ENCODE data around the gene SMYD3.

SMYD3 gene

DNA sequence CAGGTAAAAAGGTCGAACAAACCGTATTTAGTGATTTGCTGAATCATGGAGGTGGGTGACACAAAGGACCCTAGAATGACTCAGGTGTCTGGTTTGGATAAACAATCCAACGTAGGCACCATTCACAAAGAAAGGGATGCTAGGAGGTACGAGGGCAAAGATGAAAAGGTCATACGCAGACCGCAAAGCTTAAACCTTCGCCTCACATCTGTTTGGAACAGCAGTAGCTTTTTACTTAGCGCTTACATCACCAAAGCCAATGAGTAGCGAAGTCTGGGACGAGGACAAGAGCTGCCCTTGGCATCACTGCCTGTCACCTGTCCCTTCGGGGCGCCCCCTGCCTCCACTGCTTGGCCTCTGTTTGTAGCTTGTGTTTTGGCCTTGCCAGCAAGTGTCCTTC, 350.2 kb downstream of the SMYD3 start:
- TF ChIP-seq, protein P1, sequence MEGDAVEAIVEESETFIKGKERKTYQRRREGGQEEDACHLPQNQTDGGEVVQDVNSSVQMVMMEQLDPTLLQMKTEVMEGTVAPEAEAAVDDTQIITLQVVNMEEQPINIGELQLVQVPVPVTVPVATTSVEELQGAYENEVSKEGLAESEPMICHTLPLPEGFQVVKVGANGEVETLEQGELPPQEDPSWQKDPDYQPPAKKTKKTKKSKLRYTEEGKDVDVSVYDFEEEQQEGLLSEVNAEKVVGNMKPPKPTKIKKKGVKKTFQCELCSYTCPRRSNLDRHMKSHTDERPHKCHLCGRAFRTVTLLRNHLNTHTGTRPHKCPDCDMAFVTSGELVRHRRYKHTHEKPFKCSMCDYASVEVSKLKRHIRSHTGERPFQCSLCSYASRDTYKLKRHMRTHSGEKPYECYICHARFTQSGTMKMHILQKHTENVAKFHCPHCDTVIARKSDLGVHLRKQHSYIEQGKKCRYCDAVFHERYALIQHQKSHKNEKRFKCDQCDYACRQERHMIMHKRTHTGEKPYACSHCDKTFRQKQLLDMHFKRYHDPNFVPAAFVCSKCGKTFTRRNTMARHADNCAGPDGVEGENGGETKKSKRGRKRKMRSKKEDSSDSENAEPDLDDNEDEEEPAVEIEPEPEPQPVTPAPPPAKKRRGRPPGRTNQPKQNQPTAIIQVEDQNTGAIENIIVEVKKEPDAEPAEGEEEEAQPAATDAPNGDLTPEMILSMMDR (IDR thresholded peaks at IDR 0.05; ENCODE audit: low read depth, low read length, poor library complexity, severe bottlenecking), result no peak
- TF ChIP-seq EZH2phosphoT487 (IDR thresholded peaks at IDR 0.05; ENCODE audit: borderline replicate concordance, low read length), result no peak
- Histone ChIP-seq H3K4me1 (ENCODE audit: control insufficient read depth, low read length) (no peaks in the 10 kb centered on the region), H3K4me2 (ENCODE audit: low read length) (no peak overlapping the region), H3K27ac (ENCODE audit: low read depth, low read length) (no peak overlapping the region), H3K27me3 (ENCODE audit: control insufficient read depth, low read length) (no peaks in the 10 kb centered on the region), H3F3A (ENCODE audit: control insufficient read depth, insufficient read depth) (no peaks in the 10 kb centered on the region), H4K20me1 (ENCODE audit: control insufficient read depth, insufficient read depth, low read depth, low read length) (no peaks in the 10 kb centered on the region), H3K79me2 (ENCODE audit: control insufficient read depth, low read length) (no peaks in the 10 kb centered on the region), H3K36me3 (ENCODE audit: control insufficient read depth, low read length) (no peaks in the 10 kb centered on the region), H3K9me3 (ENCODE audit: control insufficient read depth, insufficient read depth, low read length) (no peaks in the 10 kb centered on the region), H3K9me2 (replicated peaks; ENCODE audit: control insufficient read depth, low read length) (no peaks in the 10 kb centered on the region), H3K4me3 (ENCODE audit: low read length) (no peak overlapping the region)

DNA sequence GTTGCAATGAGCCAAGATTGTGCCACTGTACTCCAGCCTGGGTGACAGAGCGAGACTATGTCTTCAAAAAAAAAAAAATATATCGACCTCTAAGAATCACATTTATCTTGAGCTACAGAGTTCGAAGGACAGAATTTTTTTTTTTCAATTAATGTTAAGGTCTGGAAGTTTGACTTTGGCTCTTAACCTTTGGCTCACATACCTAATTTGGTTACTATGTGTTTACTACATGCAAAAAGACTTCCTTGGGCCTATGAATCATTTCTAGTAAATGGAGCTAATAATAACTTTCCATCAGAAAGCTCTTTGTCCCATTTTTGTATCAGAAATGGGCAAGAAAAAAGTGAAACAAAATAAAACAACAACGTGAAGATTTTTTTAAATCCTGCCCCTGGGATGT, 351.2 kb downstream of the SMYD3 start:
- H3K27ac ChIP-seq (ENCODE audit: low read depth, low read length), result no peak overlapping the region
- no peaks in the 10 kb centered on the region for H3K9me3 ChIP-seq (ENCODE audit: control insufficient read depth, insufficient read depth, low read length)
- H3K27me3 ChIP-seq (ENCODE audit: control insufficient read depth, low read length), result no peaks in the 10 kb centered on the region
- H3K36me3 ChIP-seq (ENCODE audit: control insufficient read depth, low read length), result no peaks in the 10 kb centered on the region
- H3K79me2 ChIP-seq (ENCODE audit: control insufficient read depth, low read length), result no peaks in the 10 kb centered on the region
- H3K9me2 ChIP-seq (replicated peaks; ENCODE audit: control insufficient read depth, low read length), result no peaks in the 10 kb centered on the region
- no peaks in the 10 kb centered on the region for H4K20me1 ChIP-seq (ENCODE audit: control insufficient read depth, insufficient read depth, low read depth, low read length)
- no peak overlapping the region for H3K4me3 ChIP-seq (ENCODE audit: low read length)
- H3K4me1 ChIP-seq (ENCODE audit: control insufficient read depth, low read length), result no peaks in the 10 kb centered on the region
- TF ChIP-seq, protein P1 (IDR thresholded peaks at IDR 0.05; ENCODE audit: low read depth, low read length, poor library complexity, severe bottlenecking), result no peak
- H3F3A ChIP-seq (ENCODE audit: control insufficient read depth, insufficient read depth), result no peaks in the 10 kb centered on the region
- no peak overlapping the region for H3K4me2 ChIP-seq (ENCODE audit: low read length)

DNA sequence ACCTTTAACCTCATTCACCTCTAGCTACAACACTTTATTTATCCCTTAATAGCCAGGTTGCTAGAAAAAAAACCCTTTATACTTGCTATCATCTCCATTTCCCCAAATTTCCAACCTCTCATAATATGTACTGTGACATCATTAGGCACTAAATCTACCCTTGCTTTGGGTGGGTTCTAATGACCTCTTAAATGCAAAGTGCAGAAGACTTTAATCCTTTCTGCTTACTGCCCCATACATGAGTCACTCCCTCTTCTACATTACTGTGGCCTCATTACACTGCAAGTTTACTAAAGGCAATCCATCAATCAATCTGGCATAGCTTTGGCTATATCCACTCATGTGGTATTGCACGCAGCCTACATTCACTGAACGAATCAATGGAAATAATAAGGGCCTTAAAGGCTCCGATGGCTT, 353.3 kb downstream of the SMYD3 start:
- H3K36me3 ChIP-seq (ENCODE audit: control insufficient read depth, low read length), result no peaks in the 10 kb centered on the region
- H3F3A ChIP-seq (ENCODE audit: control insufficient read depth, insufficient read depth), result no peaks in the 10 kb centered on the region
- TF ChIP-seq, protein P1 (IDR thresholded peaks at IDR 0.05; ENCODE audit: low read depth, low read length, poor library complexity, severe bottlenecking), result no peak
- TF ChIP-seq EZH2phosphoT487 (IDR thresholded peaks at IDR 0.05; ENCODE audit: borderline replicate concordance, low read length), result no peak
- no peak overlapping the region for H3K27ac ChIP-seq (ENCODE audit: low read depth, low read length)
- no peak overlapping the region for H3K4me3 ChIP-seq (ENCODE audit: low read length)
- H3K79me2 ChIP-seq (ENCODE audit: control insufficient read depth, low read length), result no peaks in the 10 kb centered on the region
- H3K9me3 ChIP-seq (ENCODE audit: control insufficient read depth, insufficient read depth, low read length), result peaks cover under 1% of the 10 kb centered on the region; the same call in 1 of the 2 replicates
- no peaks in the 10 kb centered on the region for H4K20me1 ChIP-seq (ENCODE audit: control insufficient read depth, insufficient read depth, low read depth, low read length)
- no peak overlapping the region for H3K4me2 ChIP-seq (ENCODE audit: low read length)
- H3K4me1 ChIP-seq (ENCODE audit: control insufficient read depth, low read length), result no peaks in the 10 kb centered on the region
- H3K9me2 ChIP-seq (replicated peaks; ENCODE audit: control insufficient read depth, low read length), result no peaks in the 10 kb centered on the region
- no peaks in the 10 kb centered on the region for H3K27me3 ChIP-seq (ENCODE audit: control insufficient read depth, low read length)

DNA sequence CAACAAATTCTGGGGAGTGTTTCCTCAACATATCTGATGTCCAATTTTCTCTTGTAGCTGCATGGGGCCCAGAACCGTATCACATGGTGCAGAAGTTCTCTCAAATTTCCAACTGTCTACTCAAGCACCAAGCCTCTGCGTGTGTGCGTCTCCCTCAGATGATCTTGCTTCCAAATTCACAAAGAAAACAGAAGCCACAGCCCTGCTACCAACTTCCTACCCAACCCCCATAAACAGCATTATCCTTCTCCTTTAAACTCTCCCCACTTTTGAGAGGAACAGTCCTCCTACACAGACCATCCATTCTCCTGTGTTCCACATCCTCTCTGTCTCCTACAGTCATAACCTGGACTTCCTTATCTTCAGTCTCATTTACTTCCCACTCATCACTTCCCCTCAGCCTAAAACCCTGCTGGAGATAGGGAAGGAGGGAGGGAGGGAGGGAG, 354.1 kb downstream of the SMYD3 start:
- TF ChIP-seq, protein P1 (IDR thresholded peaks at IDR 0.05; ENCODE audit: low read depth, low read length, poor library complexity, severe bottlenecking), result no peak
- no peak for TF ChIP-seq EZH2phosphoT487 (IDR thresholded peaks at IDR 0.05; ENCODE audit: borderline replicate concordance, low read length)
- Histone ChIP-seq H3K79me2 (ENCODE audit: control insufficient read depth, low read length) (no peaks in the 10 kb centered on the region), H3K4me3 (ENCODE audit: low read length) (no peak overlapping the region), H3K4me2 (ENCODE audit: low read length) (no peak overlapping the region), H4K20me1 (ENCODE audit: control insufficient read depth, insufficient read depth, low read depth, low read length) (no peaks in the 10 kb centered on the region), H3K27me3 (ENCODE audit: control insufficient read depth, low read length) (no peaks in the 10 kb centered on the region), H3K27ac (ENCODE audit: low read depth, low read length) (no peak overlapping the region), H3F3A (ENCODE audit: control insufficient read depth, insufficient read depth) (no peaks in the 10 kb centered on the region), H3K9me3 (ENCODE audit: control insufficient read depth, insufficient read depth, low read length) (peaks cover 8% of the 10 kb centered on the region), H3K36me3 (ENCODE audit: control insufficient read depth, low read length) (no peaks in the 10 kb centered on the region), H3K4me1 (ENCODE audit: control insufficient read depth, low read length) (no peaks in the 10 kb centered on the region), H3K9me2 (replicated peaks; ENCODE audit: control insufficient read depth, low read length) (no peaks in the 10 kb centered on the region)

Data from DOHH2 (cell line).